Measurements from ENCODE around the gene FNDC10. TPM values are rescaled to one million over a fixed set of nuclear protein-coding genes. Genes with fewer than 3 reads are reported as not detected.

The FNDC10 gene
- total RNA-seq, 1 donor from 2014 or later = 7.4 TPM

DNA sequence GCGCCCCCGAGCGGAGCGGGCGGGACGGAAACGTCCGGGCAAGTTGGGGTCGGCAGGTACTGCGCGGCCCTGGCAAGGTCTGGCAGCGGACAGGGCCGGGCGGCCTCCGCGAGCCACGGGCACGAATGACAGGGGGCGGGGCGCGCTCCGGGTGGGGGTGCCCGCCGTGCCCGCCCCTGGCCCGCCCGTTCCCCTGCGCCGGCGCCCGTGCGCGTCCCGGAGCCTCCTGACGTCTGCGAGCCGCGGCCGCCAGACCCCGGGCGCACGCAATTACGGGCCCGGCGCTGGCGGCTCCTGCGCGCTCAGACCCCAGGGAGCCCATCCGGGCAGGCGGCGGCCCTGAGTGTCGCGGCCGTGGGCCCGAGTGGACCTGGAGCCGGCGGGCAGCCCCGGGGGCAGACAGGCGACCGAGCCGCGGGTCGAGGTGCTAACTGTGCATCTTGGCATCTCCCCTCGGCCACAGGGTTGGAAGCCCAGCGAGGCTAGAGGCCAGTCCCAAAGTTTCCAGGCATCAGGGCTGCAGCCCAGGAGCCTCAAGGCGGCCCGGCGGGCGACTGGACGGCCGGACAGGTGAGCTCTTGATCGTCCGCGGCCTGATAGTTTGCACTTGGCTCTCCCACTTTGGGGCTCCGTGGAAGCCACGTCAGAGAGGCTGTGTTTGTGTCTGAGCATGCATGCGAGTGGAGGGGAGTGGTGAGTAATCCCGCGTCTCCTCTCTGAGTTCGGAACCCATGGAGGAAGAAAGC, 16.3 kb upstream of the FNDC10 start:
- Histone ChIP-seq H3K9me3 (ENCODE audit: insufficient read depth, low read depth, low read length) (no peaks in the 10 kb centered on the region), H3K4me1 (ENCODE audit: insufficient read depth, low read length) (peaks cover 24% of the 10 kb centered on the region), H4K20me1 (ENCODE audit: insufficient read depth, low read length) (peaks cover 69% of the 10 kb centered on the region), H3K79me2 (ENCODE audit: insufficient read depth, low read length) (peaks cover 45% of the 10 kb centered on the region), H3K27me3 (ENCODE audit: insufficient read depth, low read length) (no peaks in the 10 kb centered on the region), H2AFZ (ENCODE audit: low read depth, low read length) (peak overlapping the region; percentile 78), H3K36me3 (ENCODE audit: insufficient read depth, low read length) (peaks cover 3% of the 10 kb centered on the region), H3K4me2 (ENCODE audit: low read length) (peak overlapping the region; percentile 95), H3K4me3 (ENCODE audit: insufficient read depth, low read depth, low read length) (peak overlapping the region; percentile 77), H3K27ac (ENCODE audit: low read depth, low read length) (peak overlapping the region; percentile 100), H3K9ac (ENCODE audit: low read length) (peak overlapping the region; percentile 100)
- H3K9me3 Mint-ChIP-seq (ENCODE audit: unreplicated experiment) = no peaks in the 10 kb centered on the region
- no peak for TF ChIP-seq EZH2 (IDR thresholded peaks at IDR 0.05; ENCODE audit: insufficient read depth, low read length)
- TF ChIP-seq, protein P1, sequence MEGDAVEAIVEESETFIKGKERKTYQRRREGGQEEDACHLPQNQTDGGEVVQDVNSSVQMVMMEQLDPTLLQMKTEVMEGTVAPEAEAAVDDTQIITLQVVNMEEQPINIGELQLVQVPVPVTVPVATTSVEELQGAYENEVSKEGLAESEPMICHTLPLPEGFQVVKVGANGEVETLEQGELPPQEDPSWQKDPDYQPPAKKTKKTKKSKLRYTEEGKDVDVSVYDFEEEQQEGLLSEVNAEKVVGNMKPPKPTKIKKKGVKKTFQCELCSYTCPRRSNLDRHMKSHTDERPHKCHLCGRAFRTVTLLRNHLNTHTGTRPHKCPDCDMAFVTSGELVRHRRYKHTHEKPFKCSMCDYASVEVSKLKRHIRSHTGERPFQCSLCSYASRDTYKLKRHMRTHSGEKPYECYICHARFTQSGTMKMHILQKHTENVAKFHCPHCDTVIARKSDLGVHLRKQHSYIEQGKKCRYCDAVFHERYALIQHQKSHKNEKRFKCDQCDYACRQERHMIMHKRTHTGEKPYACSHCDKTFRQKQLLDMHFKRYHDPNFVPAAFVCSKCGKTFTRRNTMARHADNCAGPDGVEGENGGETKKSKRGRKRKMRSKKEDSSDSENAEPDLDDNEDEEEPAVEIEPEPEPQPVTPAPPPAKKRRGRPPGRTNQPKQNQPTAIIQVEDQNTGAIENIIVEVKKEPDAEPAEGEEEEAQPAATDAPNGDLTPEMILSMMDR (IDR thresholded peaks at IDR 0.05; ENCODE audit: insufficient read depth, low read depth, low read length) = no peak
- peak overlapping the region; percentile 59 for H3K27ac Mint-ChIP-seq (ENCODE audit: unreplicated experiment)
- H3K4me1 Mint-ChIP-seq (ENCODE audit: low read depth, unreplicated experiment) = peaks cover 11% of the 10 kb centered on the region
- no peak for DNase-seq (ENCODE audit: low read depth)
- H3K4me3 Mint-ChIP-seq (ENCODE audit: unreplicated experiment) = peak overlapping the region; percentile 92
- H3K36me3 Mint-ChIP-seq (ENCODE audit: low read depth, unreplicated experiment) = peaks cover 6% of the 10 kb centered on the region
- no peak for FAIRE-seq
- no peaks in the 10 kb centered on the region for H3K27me3 Mint-ChIP-seq (ENCODE audit: low read depth, unreplicated experiment)

GRCh38 chr1:1615256-1616044, 15.5 kb upstream of the FNDC10 start, which contains the start of gene MIB2:
TSS of gene MIB2 (plus strand) at chr1:1615500. CDS start at chr1:1623453, 7,953 bp downstream.
- Histone ChIP-seq H3K4me1 (ENCODE audit: insufficient read depth, low read length) (peaks cover 24% of the 10 kb centered on the region), H4K20me1 (ENCODE audit: insufficient read depth, low read length) (peaks cover 62% of the 10 kb centered on the region), H3K79me2 (ENCODE audit: insufficient read depth, low read length) (peaks cover 45% of the 10 kb centered on the region), H3K27ac (ENCODE audit: low read depth, low read length) (peak within 1 kb of the TSS; percentile 100), H3K9ac (ENCODE audit: low read length) (peak within 1 kb of the TSS; percentile 100), H3K36me3 (ENCODE audit: insufficient read depth, low read length) (peaks cover 3% of the 10 kb centered on the region), H3K4me2 (ENCODE audit: low read length) (peak within 1 kb of the TSS; percentile 95), H2AFZ (ENCODE audit: low read depth, low read length) (peak within 1 kb of the TSS; percentile 78), H3K9me3 (ENCODE audit: insufficient read depth, low read depth, low read length) (no peaks in the 10 kb centered on the region), H3K27me3 (ENCODE audit: insufficient read depth, low read length) (no peaks in the 10 kb centered on the region), H3K4me3 (ENCODE audit: insufficient read depth, low read depth, low read length) (peak within 1 kb of the TSS; percentile 77)
- DNase-seq (ENCODE audit: low read depth) (peak; percentile 84), FAIRE-seq (no peak)
- TF ChIP-seq, protein P1 (IDR thresholded peaks at IDR 0.05; ENCODE audit: insufficient read depth, low read depth, low read length) = no peak
- no peak for TF ChIP-seq EZH2 (IDR thresholded peaks at IDR 0.05; ENCODE audit: insufficient read depth, low read length)
- H3K4me1 Mint-ChIP-seq (ENCODE audit: low read depth, unreplicated experiment) = peaks cover 16% of the 10 kb centered on the region
- no peaks in the 10 kb centered on the region for H3K27me3 Mint-ChIP-seq (ENCODE audit: low read depth, unreplicated experiment)
- peak within 1 kb of the TSS; percentile 92 for H3K4me3 Mint-ChIP-seq (ENCODE audit: unreplicated experiment)
- H3K36me3 Mint-ChIP-seq (ENCODE audit: low read depth, unreplicated experiment) = peaks cover 7% of the 10 kb centered on the region
- peak within 1 kb of the TSS; percentile 88 for H3K27ac Mint-ChIP-seq (ENCODE audit: unreplicated experiment)
- no peaks in the 10 kb centered on the region for H3K9me3 Mint-ChIP-seq (ENCODE audit: unreplicated experiment)
